Measurements from ENCODE around the gene CCDC92B.

The CCDC92B gene

GRCh38 chr17:2704890-2705248, 44.6 kb downstream of the CCDC92B start:
- no peak for TF ChIP-seq CTCF (IDR thresholded peaks at IDR 0.05; ENCODE audit: insufficient read depth, low read depth, low read length, missing control alignments)
- no peak overlapping the region for H3K4me3 ChIP-seq (ENCODE audit: low read depth, low read length)
- no peak for DNase-seq (ENCODE audit: low read depth)

DNA sequence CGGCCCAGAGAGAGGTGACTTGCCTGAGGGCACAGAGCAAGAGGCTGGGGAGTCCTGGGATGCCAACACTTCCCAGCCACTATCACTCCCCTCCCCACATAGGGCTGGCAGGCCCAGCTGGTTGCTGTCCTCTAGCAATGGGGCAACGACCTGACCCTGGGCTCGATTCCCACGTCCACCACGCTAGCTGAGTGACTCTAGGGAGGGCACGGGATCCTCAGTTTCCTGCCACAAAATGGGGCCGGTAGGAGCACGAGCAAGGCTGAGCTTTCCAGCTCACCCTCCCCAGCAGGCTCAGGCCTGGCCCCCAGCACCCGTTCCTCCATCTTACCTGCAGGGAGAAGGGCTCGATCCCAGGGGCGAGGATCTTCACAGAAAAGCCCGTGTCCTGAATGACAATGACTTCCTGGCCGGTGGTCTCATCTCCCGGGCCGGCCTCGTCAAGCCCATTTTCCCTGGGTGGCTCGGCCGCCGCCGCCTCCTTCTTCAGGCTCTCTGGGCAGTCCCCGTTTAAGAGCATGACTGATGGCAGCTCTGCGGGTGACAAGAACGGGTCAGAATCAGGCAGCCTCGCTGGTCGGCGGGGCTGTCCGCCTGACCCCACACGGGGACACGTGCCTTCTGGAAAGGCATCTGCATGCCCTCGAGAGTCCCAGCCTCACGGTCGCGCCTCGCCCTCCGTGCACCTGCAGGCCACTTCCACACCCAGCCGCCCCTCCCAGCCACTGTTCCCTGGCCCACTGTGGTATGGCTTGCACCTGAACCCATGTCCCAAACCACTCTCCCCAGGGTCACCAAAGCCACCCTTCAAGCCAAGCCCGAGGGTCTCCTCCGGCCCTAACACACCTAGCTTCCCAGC, 45.2 kb downstream of the CCDC92B start:
- no peak for DNase-seq (ENCODE audit: low read depth)
- H3K4me3 ChIP-seq (ENCODE audit: low read depth, low read length), result no peak overlapping the region
- TF ChIP-seq CTCF (IDR thresholded peaks at IDR 0.05; ENCODE audit: insufficient read depth, low read depth, low read length, missing control alignments), result no peak

DNA sequence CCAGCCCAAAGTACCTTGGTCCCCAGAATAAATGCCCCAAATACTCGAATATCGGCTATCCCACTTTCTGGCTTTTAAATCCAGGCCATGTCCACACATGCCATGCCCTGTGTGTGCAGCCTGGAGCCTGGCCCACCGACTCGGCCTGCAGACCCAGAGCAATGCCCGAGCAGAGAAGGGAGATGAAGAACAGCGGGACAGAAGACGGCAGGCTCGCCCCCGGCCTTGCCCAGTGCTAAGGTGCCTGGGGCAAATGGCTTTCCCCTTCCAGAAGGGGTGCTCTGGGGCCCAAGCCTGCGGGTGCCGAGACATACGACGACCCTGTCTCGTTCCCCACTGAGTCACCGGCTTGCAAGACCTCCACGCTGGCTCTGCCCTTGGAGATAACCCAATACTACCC, 45.8 kb downstream of the CCDC92B start:
- no peak overlapping the region for H3K4me3 ChIP-seq (ENCODE audit: low read depth, low read length)
- no peak for TF ChIP-seq CTCF (IDR thresholded peaks at IDR 0.05; ENCODE audit: insufficient read depth, low read depth, low read length, missing control alignments)

DNA sequence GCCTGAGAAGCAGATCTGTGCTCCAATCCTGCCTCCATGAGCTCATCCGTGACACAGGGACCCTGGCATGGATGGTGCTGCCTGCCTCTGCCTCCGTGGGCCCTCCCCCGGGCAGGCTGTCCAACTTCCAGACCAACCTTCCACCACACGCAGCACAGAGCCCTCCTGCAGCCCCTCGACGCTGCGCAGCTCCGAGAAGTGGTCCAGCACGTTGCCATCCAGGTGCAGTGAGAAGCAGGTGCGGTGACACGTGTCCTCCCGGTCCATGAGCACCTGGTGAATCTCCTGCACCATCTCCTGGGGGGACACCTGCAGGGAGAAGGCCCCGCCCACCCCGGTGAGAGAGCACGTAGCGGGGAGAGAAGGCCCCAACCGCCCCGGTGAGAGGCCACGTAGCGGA, 46.3 kb downstream of the CCDC92B start:
- TF ChIP-seq CTCF (IDR thresholded peaks at IDR 0.05; ENCODE audit: insufficient read depth, low read depth, low read length, missing control alignments), result no peak

More for the DNA sequence above, 45.8 kb downstream of the CCDC92B start:
- no peak for DNase-seq (ENCODE audit: low read depth)

DNA sequence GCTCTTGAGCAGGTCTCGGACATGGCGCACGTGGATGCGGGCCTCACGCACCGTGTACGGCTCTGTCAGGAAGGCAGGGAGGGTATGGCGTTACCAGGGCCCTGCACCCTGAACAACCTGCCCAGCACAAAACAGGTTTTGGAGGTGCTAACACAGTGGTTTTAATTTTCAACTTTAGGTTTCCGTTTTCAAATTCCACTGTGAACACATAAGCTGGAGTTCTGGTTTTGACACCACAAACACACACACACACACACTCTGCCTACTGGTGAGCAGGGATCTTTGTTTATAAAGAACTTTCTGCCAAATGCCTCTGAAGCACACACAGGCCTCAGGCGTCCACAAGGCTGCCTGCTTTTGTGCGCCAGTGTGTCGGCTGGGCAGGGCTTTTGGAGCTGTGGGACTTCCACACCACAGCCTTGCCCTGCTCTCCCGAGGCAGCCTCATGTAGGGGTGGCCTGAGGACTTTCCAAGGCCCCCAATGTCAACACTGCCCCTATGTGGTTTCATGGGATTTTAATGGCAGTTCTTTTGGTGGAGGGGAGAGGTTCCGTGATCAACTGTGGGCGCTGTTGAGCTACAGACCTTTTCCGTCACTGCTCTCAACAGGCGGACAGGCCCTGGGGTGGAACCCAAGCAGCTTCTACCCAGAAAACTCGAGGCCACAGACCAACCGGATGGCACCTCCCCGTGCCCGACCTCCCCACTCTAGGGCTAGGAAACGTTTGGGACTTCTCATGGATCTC, 47.3 kb downstream of the CCDC92B start:
- no peak for DNase-seq (ENCODE audit: low read depth)
- no peak overlapping the region for H3K4me3 ChIP-seq (ENCODE audit: low read depth, low read length)
- TF ChIP-seq CTCF (IDR thresholded peaks at IDR 0.05; ENCODE audit: insufficient read depth, low read depth, low read length, missing control alignments), result no peak

More for the DNA sequence above, 46.3 kb downstream of the CCDC92B start:
- DNase-seq (ENCODE audit: low read depth), result no peak
- H3K4me3 ChIP-seq (ENCODE audit: low read depth, low read length), result no peak overlapping the region

DNA sequence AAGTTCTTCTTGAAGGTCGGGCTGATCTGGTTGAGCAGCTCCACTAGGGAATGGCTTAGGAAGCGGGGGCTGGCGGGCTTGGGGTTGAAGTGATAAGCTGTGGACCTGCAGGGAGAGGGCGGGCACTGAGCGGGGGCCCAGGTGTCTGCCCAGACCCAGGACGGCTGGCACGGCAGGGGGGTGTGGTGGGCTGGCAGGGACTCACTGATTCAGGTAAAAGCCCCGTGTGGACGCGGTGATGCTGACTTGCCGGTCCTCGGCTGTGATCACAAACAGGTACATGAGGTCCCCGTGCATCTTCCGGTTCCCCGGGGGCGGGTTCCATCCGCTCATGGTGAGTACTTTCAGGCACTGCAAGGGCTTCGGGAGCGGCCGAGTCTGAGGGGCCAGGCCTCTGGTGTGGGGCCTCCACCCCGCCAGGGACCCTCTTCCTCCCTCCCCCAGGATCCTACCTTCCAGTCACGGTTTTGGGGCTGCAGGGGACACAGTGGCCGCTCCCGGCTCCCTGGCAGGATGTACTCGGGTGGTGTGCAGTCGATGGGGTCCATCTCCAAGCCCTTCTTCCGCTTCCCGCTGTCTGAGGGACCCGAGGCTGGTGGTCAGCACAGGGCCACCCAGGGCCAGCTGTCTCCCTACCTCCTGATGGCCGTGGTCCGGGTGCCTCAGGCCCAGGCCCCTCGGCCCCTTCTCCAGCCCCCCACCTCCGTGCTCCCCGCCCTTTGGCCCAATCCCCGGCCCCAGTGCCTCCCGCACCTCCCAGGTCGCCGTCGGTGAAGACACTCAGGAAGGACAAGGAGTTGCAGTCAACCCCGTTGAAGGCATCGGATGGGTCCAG, 48.1 kb downstream of the CCDC92B start:
- no peak for TF ChIP-seq CTCF (IDR thresholded peaks at IDR 0.05; ENCODE audit: insufficient read depth, low read depth, low read length, missing control alignments)
- DNase-seq (ENCODE audit: low read depth), result no peak
- H3K4me3 ChIP-seq (ENCODE audit: low read depth, low read length), result no peak overlapping the region

Measured in GM12865 (cell line).